Loucy (cell line): ENCODE measurements around the gene LTBP1.

Experiments
- CTCF ChIP-seq: fragments of 200-600 bp; sonication (generic); conservative IDR thresholded peaks from 2 replicates; pipeline ENCODE4 v1.5.1; 2014; ENCODE audit warnings: mild to moderate bottlenecking, antibody characterized with exemption, low read length
- EZH2phosphoT487 ChIP-seq: fragments of 200-600 bp; IDR thresholded peaks from 2 replicates; pipeline ENCODE4 v1.6.1; 2018; ENCODE audit warnings: antibody characterized with exemption, mild to moderate bottlenecking, moderate library complexity, borderline replicate concordance

GRCh38 chr2:33215983-33216382, 269.2 kb downstream of the LTBP1 start:
- TF ChIP-seq CTCF, result no peak
- no peak for TF ChIP-seq EZH2phosphoT487
